Fibroblast of pulmonary artery (primary cell): ENCODE data around the gene RBM5.

Experiments used
- DNase-seq: peaks from one replicate; pipeline ENCODE4 v3.0.0-alpha.2; 2010; ENCODE audit warnings: low read depth
- H3K4me3 ChIP-seq: replicated peaks from 2 replicates; pipeline ENCODE4 v1.5.1; 2011; ENCODE audit warnings: low read depth, mild to moderate bottlenecking, control low read depth, low read length, moderate library complexity
- TF ChIP-seq, protein P1 (sequence below): IDR thresholded peaks from 2 replicates; pipeline ENCODE4 v1.5.1; 2011; ENCODE audit warnings: mild to moderate bottlenecking, control low read depth, low read length, inconsistent platforms; ENCODE audit errors: missing control alignments

The RBM5 gene

GRCh38 chr3:50166620-50167019 lies 77.9 kb downstream of the RBM5 start:
- TF ChIP-seq, protein P1, sequence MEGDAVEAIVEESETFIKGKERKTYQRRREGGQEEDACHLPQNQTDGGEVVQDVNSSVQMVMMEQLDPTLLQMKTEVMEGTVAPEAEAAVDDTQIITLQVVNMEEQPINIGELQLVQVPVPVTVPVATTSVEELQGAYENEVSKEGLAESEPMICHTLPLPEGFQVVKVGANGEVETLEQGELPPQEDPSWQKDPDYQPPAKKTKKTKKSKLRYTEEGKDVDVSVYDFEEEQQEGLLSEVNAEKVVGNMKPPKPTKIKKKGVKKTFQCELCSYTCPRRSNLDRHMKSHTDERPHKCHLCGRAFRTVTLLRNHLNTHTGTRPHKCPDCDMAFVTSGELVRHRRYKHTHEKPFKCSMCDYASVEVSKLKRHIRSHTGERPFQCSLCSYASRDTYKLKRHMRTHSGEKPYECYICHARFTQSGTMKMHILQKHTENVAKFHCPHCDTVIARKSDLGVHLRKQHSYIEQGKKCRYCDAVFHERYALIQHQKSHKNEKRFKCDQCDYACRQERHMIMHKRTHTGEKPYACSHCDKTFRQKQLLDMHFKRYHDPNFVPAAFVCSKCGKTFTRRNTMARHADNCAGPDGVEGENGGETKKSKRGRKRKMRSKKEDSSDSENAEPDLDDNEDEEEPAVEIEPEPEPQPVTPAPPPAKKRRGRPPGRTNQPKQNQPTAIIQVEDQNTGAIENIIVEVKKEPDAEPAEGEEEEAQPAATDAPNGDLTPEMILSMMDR, result no peak
- no peak overlapping the region for H3K4me3 ChIP-seq
- no peak for DNase-seq

DNA sequence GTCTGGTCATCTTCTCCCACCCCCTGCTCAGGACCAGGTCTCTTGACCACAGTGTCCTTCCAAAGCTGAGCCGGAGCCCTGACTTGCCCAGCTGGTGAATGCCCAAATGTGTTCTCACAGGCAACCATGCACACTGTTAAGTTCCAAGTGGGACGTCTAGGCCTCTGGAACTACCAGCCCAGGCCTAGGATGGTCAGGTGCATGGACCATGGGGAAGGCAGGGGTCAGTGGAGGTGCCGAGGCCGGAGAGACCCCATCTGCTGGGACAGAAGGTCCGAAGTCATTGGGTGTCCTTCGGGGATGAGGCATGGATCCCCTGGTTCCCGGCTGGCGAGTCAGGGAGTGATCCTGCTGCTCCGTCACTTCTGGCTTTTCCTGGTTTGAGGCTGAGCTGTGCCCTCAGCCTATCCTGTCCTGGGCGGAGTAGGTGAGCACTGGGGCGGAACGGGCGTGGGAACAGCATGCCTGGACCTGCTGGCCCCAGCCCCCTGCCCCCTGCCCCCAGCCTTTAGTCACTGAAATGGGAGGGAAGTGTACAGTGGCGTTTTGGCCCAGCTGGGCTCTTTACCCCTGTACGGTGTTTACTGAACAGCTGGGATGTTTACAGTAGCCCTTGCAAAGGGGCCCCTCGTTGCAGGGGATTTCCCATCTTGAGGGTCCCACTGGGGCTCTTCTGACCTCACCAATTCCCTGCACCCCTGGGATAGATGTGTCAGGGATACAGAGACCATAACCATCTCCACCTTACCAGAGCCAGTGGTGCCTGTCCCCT lies 78.5 kb downstream of the RBM5 start:
- TF ChIP-seq, protein P1, result no peak
- no peak for DNase-seq
- H3K4me3 ChIP-seq, result no peak overlapping the region

DNA sequence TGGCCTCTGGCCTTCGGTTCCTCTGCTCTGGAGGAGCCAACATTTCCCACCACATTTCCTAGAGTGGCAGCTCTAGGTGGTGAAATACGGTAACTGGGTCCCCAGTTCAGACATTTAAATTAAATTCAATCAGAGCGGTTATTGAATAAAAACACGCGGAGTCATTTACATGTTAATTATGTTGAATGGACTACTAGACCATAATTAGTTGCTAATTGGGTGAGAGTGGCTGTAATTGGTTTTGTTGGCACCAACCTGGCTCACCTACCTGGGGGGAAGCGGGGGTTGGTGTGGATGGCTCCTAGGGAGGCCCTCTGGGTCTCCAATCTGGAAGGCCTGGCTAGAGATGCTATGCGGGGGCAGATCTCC lies 79.1 kb downstream of the RBM5 start:
- DNase-seq, result no peak

GRCh38 chr3:50168388-50168787 lies 79.7 kb downstream of the RBM5 start:
- no peak overlapping the region for H3K4me3 ChIP-seq
- no peak for DNase-seq
- TF ChIP-seq, protein P1, result no peak

More for the DNA sequence above, 79.1 kb downstream of the RBM5 start:
- TF ChIP-seq, protein P1, result no peak
- no peak overlapping the region for H3K4me3 ChIP-seq
